Kidney epithelial cell (primary cell): ENCODE data around the gene SCAI. TPM values are rescaled to one million over a fixed set of nuclear protein-coding genes. Genes with fewer than 3 reads are reported as not detected.
A peak's percentile ranks its signal among the peaks of the same experiment; 100 is the strongest.

Experiments used
- DNase-seq: peaks from one replicate; pipeline ENCODE4 v3.0.0-alpha.2; 2010; ENCODE audit warnings: low read depth
- H3K27me3 ChIP-seq: 2 replicates; pipeline ENCODE4 v1.6.0; 2011; ENCODE audit warnings: low read length; ENCODE audit not compliant: control insufficient read depth, insufficient read depth
- H3K36me3 ChIP-seq: 2 replicates; pipeline ENCODE4 v1.5.1; 2011; ENCODE audit warnings: low read length; ENCODE audit not compliant: control insufficient read depth, insufficient read depth
- H3K4me3 ChIP-seq: 2 replicates; pipeline ENCODE4 v1.5.1; 2011; ENCODE audit warnings: low read depth, mild to moderate bottlenecking, control low read depth, low read length
- CTCF ChIP-seq: IDR thresholded peaks from 2 replicates; pipeline ENCODE4 v1.5.1; 2011; ENCODE audit warnings: mild to moderate bottlenecking, moderate library complexity, low read length, control low read depth, inconsistent platforms; ENCODE audit not compliant: insufficient read depth, poor library complexity, severe bottlenecking
- total RNA-seq: library from RNA; depleted of rRNA; stranded (reverse); fragments of >200 nt; gene quantifications from 2 replicates; pipeline ENCODE4 v1.2.3, GENCODE V29; 2015

Gene SCAI
- total RNA-seq, 1 donor from 2014 or later = 2.3 TPM

GRCh38 chr9:125145425-125145824, 2.1 kb upstream of the SCAI start:
- no peaks in the 10 kb centered on the region for H3K27me3 ChIP-seq
- H3K36me3 ChIP-seq = no peaks in the 10 kb centered on the region
- DNase-seq = no peak
- no peak for TF ChIP-seq CTCF
- no peak overlapping the region for H3K4me3 ChIP-seq

DNA sequence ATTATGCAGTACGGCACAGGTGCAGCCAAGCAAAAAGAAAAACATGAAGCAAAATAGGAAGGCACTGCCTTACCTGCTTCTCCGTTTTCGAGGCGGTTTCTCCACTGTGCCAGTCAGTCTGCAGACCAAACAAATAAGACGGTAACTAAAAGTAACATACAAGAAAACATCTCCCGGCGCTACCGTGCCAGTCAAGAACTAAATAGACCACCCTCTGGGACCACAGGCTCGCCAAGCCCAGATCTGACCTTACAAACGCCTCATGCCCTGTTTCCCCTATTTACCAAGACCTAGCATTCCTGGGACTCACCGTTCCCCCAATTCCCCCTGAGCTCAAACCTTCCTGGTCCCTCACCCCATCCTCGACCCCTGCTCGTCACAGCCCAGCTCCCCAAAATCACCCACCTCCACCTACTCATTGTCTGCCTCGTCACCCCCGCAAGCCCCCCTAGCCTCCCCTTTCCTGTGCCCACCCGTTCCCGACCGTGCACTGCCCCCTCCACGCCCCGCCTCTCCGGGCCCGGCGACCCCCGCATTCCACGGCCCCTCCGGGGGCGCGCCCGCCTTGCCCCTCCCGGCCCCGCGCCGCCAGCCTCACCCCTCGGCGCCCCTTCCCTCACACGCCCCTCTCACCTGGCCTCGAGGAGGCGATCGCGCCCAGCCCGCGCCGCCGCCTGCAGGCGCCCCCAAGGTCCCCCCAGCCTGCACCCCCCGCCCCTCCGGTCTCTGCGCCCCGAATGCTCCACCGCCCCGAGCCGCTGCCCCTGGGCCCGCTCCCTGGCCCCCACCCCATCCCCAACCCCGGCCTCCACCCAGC, 560 bp downstream of the SCAI start:
- DNase-seq = no peak
- H3K27me3 ChIP-seq = no peaks in the 10 kb centered on the region
- no peak for TF ChIP-seq CTCF
- H3K4me3 ChIP-seq = peak overlapping the region; percentile 79
- H3K36me3 ChIP-seq = no peaks in the 10 kb centered on the region

GRCh38 chr9:125141751-125142150, 1.6 kb downstream of the SCAI start:
- no peak for TF ChIP-seq CTCF
- no peaks in the 10 kb centered on the region for H3K27me3 ChIP-seq
- DNase-seq = no peak
- no peak overlapping the region for H3K4me3 ChIP-seq
- no peaks in the 10 kb centered on the region for H3K36me3 ChIP-seq

DNA sequence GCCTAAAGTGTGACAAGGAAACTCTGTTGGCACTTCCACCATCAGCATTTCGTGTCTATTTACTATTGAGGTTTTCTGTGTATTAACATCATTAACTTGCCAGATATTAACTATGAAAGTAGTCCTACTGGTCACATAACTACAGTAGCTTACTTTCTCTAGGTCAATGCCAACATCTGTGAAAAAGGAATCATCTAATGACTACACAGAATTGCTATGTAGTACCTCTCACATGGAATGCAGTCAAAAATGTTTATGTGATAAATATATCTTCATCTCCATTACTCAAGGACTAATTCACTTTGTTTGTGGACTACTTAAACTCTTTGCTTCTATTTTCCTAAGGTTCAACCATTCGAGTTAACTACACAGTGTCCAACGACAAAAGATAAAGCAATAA, 2.1 kb downstream of the SCAI start:
- Histone ChIP-seq H3K4me3 (no peak overlapping the region), H3K36me3 (no peaks in the 10 kb centered on the region), H3K27me3 (no peaks in the 10 kb centered on the region)
- DNase-seq = no peak
- TF ChIP-seq CTCF = no peak

DNA sequence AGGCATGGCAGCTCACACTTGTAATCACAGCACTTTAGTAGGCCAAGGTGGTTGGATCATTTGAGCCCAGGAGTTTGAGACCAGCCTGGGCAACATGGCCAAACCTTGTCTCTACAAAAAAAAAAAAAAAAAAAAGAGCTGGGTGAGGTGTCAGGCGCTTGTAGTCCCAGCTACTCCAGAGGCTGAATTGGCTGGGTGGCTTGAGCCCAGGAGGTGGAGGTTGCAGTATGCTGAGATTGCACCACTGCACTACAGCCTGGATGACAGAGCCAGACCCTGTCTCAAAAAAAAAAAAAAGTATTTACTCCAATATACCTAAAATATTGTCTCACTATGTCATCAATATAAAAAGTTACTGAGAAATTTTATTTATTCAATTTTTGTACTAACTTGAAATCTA, 2.8 kb downstream of the SCAI start:
- TF ChIP-seq CTCF = no peak
- Histone ChIP-seq H3K27me3 (no peaks in the 10 kb centered on the region), H3K36me3 (no peaks in the 10 kb centered on the region), H3K4me3 (no peak overlapping the region)
- DNase-seq = no peak

DNA sequence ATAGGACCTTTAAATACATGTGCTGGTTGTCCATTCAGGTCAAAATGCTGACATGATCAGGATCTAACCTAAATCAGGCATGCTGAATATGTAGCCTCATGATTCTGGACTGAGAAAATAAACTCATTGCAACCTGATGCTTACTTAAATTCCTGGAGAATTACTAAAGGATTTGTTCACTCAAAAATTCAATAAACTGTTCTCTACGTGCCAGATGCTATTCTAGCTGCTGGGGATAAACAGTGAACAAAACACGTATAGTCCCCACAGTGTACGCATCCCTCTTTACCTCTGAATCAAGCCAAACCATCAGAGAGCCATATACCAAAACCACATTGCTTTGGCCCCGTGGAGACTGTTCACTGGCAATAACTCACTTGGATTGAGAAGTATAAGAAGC, 6.1 kb downstream of the SCAI start:
- DNase-seq = no peak
- no peak overlapping the region for H3K4me3 ChIP-seq
- H3K27me3 ChIP-seq = no peaks in the 10 kb centered on the region
- no peaks in the 10 kb centered on the region for H3K36me3 ChIP-seq
- TF ChIP-seq CTCF = no peak
